ENCODE measurements around the gene TBC1D9.

TBC1D9 gene

DNA sequence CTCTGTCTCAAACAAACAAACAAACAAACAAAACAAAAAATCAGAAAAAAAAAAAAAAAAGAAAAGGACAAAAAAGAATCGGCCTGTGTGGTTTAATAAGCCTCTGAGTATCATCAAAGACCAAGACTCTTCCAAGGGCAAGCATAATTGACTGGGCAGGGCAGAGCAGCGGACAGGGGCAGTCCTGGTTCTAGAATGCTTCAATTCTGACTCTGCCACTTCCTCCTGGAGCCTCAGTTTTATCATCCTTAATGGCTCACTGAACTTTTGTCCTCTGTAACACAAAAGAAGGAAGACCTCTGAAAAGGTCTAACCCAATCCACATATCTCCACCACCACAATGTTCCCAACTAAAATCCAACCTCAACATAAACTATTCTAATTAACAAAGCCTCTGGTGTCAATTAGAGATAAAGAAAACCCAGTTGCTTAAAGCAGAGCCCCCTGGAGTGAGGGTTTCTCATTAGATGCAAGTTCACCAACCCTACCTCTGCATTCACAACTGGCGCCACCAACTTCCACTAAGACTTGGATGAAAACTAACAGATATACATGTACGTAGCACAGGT, 51.7 kb downstream of the TBC1D9 start:
- H3K9ac ChIP-seq (ENCODE audit: low read depth, low read length, poor library complexity): no peak overlapping the region
- DNase-seq (ENCODE audit: low spot score): no peak
- H2AFZ ChIP-seq (ENCODE audit: low read length): no peak overlapping the region
- no peak overlapping the region for H3K4me3 ChIP-seq (ENCODE audit: low read length in 2 of 2)
- no peak overlapping the region for H3K14ac ChIP-seq (ENCODE audit: low read length)
- no peak overlapping the region for H2BK12ac ChIP-seq (ENCODE audit: low read length)
- H2AK5ac ChIP-seq (ENCODE audit: low read depth, low read length): no peak overlapping the region
- peaks cover 0 to 5% of the 10 kb centered on the region in 2 donors for H3K4me1 ChIP-seq (ENCODE audit: control insufficient read depth in 2 of 2, insufficient read depth in 1 of 2, low read depth in 1 of 2, low read length in 2 of 2)
- peaks cover 0 to 11% of the 10 kb centered on the region in 2 donors for H3K9me3 ChIP-seq (replicated peaks in 1 of 2; ENCODE audit: control insufficient read depth in 2 of 2, insufficient read depth in 1 of 2, low read depth in 1 of 2, low read length in 2 of 2)
- H2BK120ac ChIP-seq (ENCODE audit: low read depth, low read length): no peak overlapping the region
- H3K4ac ChIP-seq (ENCODE audit: low read length): no peak overlapping the region
- no peak overlapping the region for H3K4me2 ChIP-seq (ENCODE audit: insufficient read depth, low read length, poor library complexity, severe bottlenecking)
- H3K36me3 ChIP-seq (replicated peaks in 1 of 2; ENCODE audit: control insufficient read depth in 2 of 2, insufficient read depth in 2 of 2, low read length in 2 of 2): peaks cover 6 to 14% of the 10 kb centered on the region in 2 donors
- no peak overlapping the region for H4K91ac ChIP-seq (ENCODE audit: low read depth, low read length, poor library complexity)
- no peak overlapping the region for H3K27ac ChIP-seq (replicated peaks; ENCODE audit: low read length)
- H4K8ac ChIP-seq (ENCODE audit: low read depth, low read length): no peak overlapping the region
- H3K79me1 ChIP-seq (ENCODE audit: low read depth, low read length): no peaks in the 10 kb centered on the region
- H3K27me3 ChIP-seq (ENCODE audit: control insufficient read depth in 3 of 3, insufficient read depth in 3 of 3, low read depth in 1 of 3, low read length in 3 of 3): no peaks in the 10 kb centered on the region
- H2BK15ac ChIP-seq (ENCODE audit: low read length): no peak overlapping the region
- H3K18ac ChIP-seq (ENCODE audit: low read length): no peak overlapping the region
- no CpG with 5 or more reads among the region's 4 CpGs for WGBS, 2 donors (ENCODE audit: extremely low coverage in 2 of 2, insufficient read length in 2 of 2, insufficient replicate concordance in 1 of 2)
- H3K23ac ChIP-seq (ENCODE audit: low read depth, low read length, poor library complexity): no peak overlapping the region
- H2BK5ac ChIP-seq (ENCODE audit: low read length): no peak overlapping the region

DNA sequence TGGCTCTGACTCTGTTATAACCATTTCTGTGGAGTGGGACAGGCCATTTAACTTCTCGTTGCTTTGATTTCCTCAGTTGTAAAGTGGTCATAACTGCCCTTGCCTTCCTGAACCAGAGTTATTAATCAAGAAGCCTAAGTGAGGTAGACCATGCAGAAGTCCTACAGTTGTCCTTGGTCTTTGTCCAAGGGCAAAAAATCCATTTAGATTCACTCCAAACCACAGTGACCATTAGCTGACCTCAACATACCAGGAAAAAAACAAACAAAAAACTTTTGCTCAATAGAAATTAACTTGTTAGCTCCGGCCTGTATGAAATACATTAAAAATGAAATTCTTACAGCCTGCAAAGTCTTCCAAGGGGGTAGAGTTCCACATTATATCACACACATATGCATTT, 52.7 kb downstream of the TBC1D9 start:
- H3K36me3 ChIP-seq (replicated peaks in 1 of 2; ENCODE audit: control insufficient read depth in 2 of 2, insufficient read depth in 2 of 2, low read length in 2 of 2): peaks cover 4 to 23% of the 10 kb centered on the region in 2 donors
- no peak overlapping the region for H4K8ac ChIP-seq (ENCODE audit: low read depth, low read length)
- no peak overlapping the region for H3K4me2 ChIP-seq (ENCODE audit: insufficient read depth, low read length, poor library complexity, severe bottlenecking)
- no peak overlapping the region for H3K14ac ChIP-seq (ENCODE audit: low read length)
- no CpG with 5 or more reads among the region's 2 CpGs for WGBS, 2 donors (ENCODE audit: extremely low coverage in 2 of 2, insufficient read length in 2 of 2, insufficient replicate concordance in 1 of 2)
- no peak overlapping the region for H2AK5ac ChIP-seq (ENCODE audit: low read depth, low read length)
- DNase-seq (ENCODE audit: low spot score): no peak
- no peak overlapping the region for H2BK15ac ChIP-seq (ENCODE audit: low read length)
- H2BK5ac ChIP-seq (ENCODE audit: low read length): no peak overlapping the region
- H3K4me1 ChIP-seq (ENCODE audit: control insufficient read depth in 2 of 2, insufficient read depth in 1 of 2, low read depth in 1 of 2, low read length in 2 of 2): peaks cover 0 to 5% of the 10 kb centered on the region in 2 donors
- no peak overlapping the region for H2AFZ ChIP-seq (ENCODE audit: low read length)
- H3K9ac ChIP-seq (ENCODE audit: low read depth, low read length, poor library complexity): no peak overlapping the region
- no peaks in the 10 kb centered on the region for H3K27me3 ChIP-seq (ENCODE audit: control insufficient read depth in 3 of 3, insufficient read depth in 3 of 3, low read depth in 1 of 3, low read length in 3 of 3)
- no peak overlapping the region for H2BK120ac ChIP-seq (ENCODE audit: low read depth, low read length)
- no peak overlapping the region for H3K27ac ChIP-seq (replicated peaks; ENCODE audit: low read length)
- H3K9me3 ChIP-seq (replicated peaks in 1 of 2; ENCODE audit: control insufficient read depth in 2 of 2, insufficient read depth in 1 of 2, low read depth in 1 of 2, low read length in 2 of 2): peaks cover 0 to 2% of the 10 kb centered on the region in 2 donors
- H3K4ac ChIP-seq (ENCODE audit: low read length): no peak overlapping the region
- H3K18ac ChIP-seq (ENCODE audit: low read length): no peak overlapping the region
- no peak overlapping the region for H4K91ac ChIP-seq (ENCODE audit: low read depth, low read length, poor library complexity)
- H3K4me3 ChIP-seq (ENCODE audit: low read length in 2 of 2): no peak overlapping the region
- no peak overlapping the region for H3K23ac ChIP-seq (ENCODE audit: low read depth, low read length, poor library complexity)
- no peak overlapping the region for H2BK12ac ChIP-seq (ENCODE audit: low read length)
- no peaks in the 10 kb centered on the region for H3K79me1 ChIP-seq (ENCODE audit: low read depth, low read length)

DNA sequence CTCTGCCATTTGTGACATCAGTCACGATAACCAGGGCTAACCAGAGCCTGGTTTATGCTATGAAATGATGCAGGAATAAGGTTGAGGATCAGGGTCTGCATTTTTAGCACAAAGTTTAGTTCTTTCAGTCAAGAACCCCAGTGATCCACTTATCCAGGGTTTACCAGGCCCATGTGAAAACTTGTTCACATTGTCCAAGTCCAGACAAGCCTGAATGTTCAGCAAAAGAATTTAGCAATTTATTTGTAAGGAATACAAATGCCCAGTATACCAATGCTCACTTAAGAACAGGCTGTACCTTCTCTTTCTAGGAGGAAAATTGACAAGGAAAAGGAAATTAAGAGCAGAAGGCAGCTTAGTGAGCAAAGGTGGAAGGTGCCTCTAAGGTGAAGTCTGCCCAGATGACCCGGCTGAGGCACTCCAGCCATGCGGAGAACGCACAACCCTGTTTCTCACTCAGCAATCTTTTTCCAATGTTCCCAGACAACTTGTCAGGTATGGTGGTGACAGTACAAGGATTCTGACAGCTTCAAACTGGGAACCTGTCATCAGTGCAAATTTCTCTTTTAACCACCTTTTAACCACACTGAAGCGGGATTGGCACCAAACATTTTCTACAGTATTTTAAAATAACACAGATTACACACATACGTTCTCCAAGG, 54.0 kb downstream of the TBC1D9 start:
- H2BK15ac ChIP-seq (ENCODE audit: low read length): no peak overlapping the region
- H2BK120ac ChIP-seq (ENCODE audit: low read depth, low read length): no peak overlapping the region
- DNase-seq (ENCODE audit: low spot score): no peak
- H3K79me1 ChIP-seq (ENCODE audit: low read depth, low read length): no peaks in the 10 kb centered on the region
- H3K23ac ChIP-seq (ENCODE audit: low read depth, low read length, poor library complexity): no peak overlapping the region
- no peak overlapping the region for H3K18ac ChIP-seq (ENCODE audit: low read length)
- no CpG with 5 or more reads among the region's 6 CpGs for WGBS, 2 donors (ENCODE audit: extremely low coverage in 2 of 2, insufficient read length in 2 of 2, insufficient replicate concordance in 1 of 2)
- no peak overlapping the region for H2BK5ac ChIP-seq (ENCODE audit: low read length)
- no peak overlapping the region for H4K91ac ChIP-seq (ENCODE audit: low read depth, low read length, poor library complexity)
- no peak overlapping the region for H2AFZ ChIP-seq (ENCODE audit: low read length)
- H3K36me3 ChIP-seq (replicated peaks in 1 of 2; ENCODE audit: control insufficient read depth in 2 of 2, insufficient read depth in 2 of 2, low read length in 2 of 2): peaks cover 6 to 31% of the 10 kb centered on the region in 2 donors
- no peak overlapping the region for H3K27ac ChIP-seq (replicated peaks; ENCODE audit: low read length)
- H2AK5ac ChIP-seq (ENCODE audit: low read depth, low read length): no peak overlapping the region
- no peak overlapping the region for H3K4me2 ChIP-seq (ENCODE audit: insufficient read depth, low read length, poor library complexity, severe bottlenecking)
- no peak overlapping the region for H3K4ac ChIP-seq (ENCODE audit: low read length)
- H2BK12ac ChIP-seq (ENCODE audit: low read length): no peak overlapping the region
- H4K8ac ChIP-seq (ENCODE audit: low read depth, low read length): no peak overlapping the region
- H3K4me3 ChIP-seq (ENCODE audit: low read length in 2 of 2): no peak overlapping the region
- H3K9me3 ChIP-seq (replicated peaks in 1 of 2; ENCODE audit: control insufficient read depth in 2 of 2, insufficient read depth in 1 of 2, low read depth in 1 of 2, low read length in 2 of 2): no peaks in the 10 kb centered on the region
- peaks cover 0 to 5% of the 10 kb centered on the region in 2 donors for H3K4me1 ChIP-seq (ENCODE audit: control insufficient read depth in 2 of 2, insufficient read depth in 1 of 2, low read depth in 1 of 2, low read length in 2 of 2)
- no peaks in the 10 kb centered on the region for H3K27me3 ChIP-seq (ENCODE audit: control insufficient read depth in 3 of 3, insufficient read depth in 3 of 3, low read depth in 1 of 3, low read length in 3 of 3)
- no peak overlapping the region for H3K9ac ChIP-seq (ENCODE audit: low read depth, low read length, poor library complexity)
- H3K14ac ChIP-seq (ENCODE audit: low read length): no peak overlapping the region

DNA sequence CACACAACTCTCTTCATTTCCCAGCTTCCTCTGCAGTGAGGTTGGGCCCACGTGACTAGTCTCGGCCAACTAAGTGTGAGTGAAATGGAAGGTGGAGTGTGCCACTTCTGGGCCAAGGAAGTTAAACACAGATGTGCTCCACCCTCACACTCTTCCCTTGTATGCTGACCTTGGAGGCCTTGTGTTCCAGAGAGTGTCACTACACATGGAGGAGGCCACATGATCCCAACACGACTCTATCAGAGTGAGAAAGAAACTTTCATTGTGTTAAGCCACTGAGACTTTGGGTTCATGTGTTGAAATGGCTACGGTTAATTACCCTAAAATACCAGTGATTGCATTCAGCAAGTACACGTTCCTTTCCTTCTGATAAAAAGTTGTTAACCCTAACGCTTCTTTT, 55.1 kb downstream of the TBC1D9 start:
- Histone ChIP-seq H4K8ac (ENCODE audit: low read depth, low read length) (no peak overlapping the region), H2BK120ac (ENCODE audit: low read depth, low read length) (no peak overlapping the region), H3K79me1 (ENCODE audit: low read depth, low read length) (no peaks in the 10 kb centered on the region), H3K4ac (ENCODE audit: low read length) (no peak overlapping the region), H3K4me2 (ENCODE audit: insufficient read depth, low read length, poor library complexity, severe bottlenecking) (no peak overlapping the region), H3K4me1 (ENCODE audit: control insufficient read depth in 2 of 2, insufficient read depth in 1 of 2, low read depth in 1 of 2, low read length in 2 of 2) (peaks cover 0 to 5% of the 10 kb centered on the region in 2 donors), H3K27ac (replicated peaks; ENCODE audit: low read length) (no peak overlapping the region), H2AFZ (ENCODE audit: low read length) (no peak overlapping the region), H2BK5ac (ENCODE audit: low read length) (no peak overlapping the region), H3K9me3 (replicated peaks in 1 of 2; ENCODE audit: control insufficient read depth in 2 of 2, insufficient read depth in 1 of 2, low read depth in 1 of 2, low read length in 2 of 2) (no peaks in the 10 kb centered on the region), H3K9ac (ENCODE audit: low read depth, low read length, poor library complexity) (no peak overlapping the region), H3K4me3 (ENCODE audit: low read length in 2 of 2) (no peak overlapping the region), H2AK5ac (ENCODE audit: low read depth, low read length) (no peak overlapping the region), H3K36me3 (replicated peaks in 1 of 2; ENCODE audit: control insufficient read depth in 2 of 2, insufficient read depth in 2 of 2, low read length in 2 of 2) (peaks cover 6 to 31% of the 10 kb centered on the region in 2 donors), H3K18ac (ENCODE audit: low read length) (no peak overlapping the region), H4K91ac (ENCODE audit: low read depth, low read length, poor library complexity) (no peak overlapping the region), H2BK12ac (ENCODE audit: low read length) (no peak overlapping the region), H3K23ac (ENCODE audit: low read depth, low read length, poor library complexity) (no peak overlapping the region), H3K14ac (ENCODE audit: low read length) (no peak overlapping the region), H3K27me3 (ENCODE audit: control insufficient read depth in 3 of 3, insufficient read depth in 3 of 3, low read depth in 1 of 3, low read length in 3 of 3) (no peaks in the 10 kb centered on the region), H2BK15ac (ENCODE audit: low read length) (no peak overlapping the region)
- WGBS, 2 donors (ENCODE audit: extremely low coverage in 2 of 2, insufficient read length in 2 of 2, insufficient replicate concordance in 1 of 2): no CpG with 5 or more reads among the region's 6 CpGs
- no peak for DNase-seq (ENCODE audit: low spot score)
